HG03571 (cell line): ENCODE results near the gene UBXN11.
A peak's percentile ranks its signal among the peaks of the same experiment; 100 is the strongest.

ENCODE experiments used
- ATAC-seq: cut with Tn5 transposase; IDR thresholded peaks from one replicate; pipeline ENCODE4 v1.9.1; 2021; ENCODE audit not compliant: unreplicated experiment

Gene UBXN11

DNA sequence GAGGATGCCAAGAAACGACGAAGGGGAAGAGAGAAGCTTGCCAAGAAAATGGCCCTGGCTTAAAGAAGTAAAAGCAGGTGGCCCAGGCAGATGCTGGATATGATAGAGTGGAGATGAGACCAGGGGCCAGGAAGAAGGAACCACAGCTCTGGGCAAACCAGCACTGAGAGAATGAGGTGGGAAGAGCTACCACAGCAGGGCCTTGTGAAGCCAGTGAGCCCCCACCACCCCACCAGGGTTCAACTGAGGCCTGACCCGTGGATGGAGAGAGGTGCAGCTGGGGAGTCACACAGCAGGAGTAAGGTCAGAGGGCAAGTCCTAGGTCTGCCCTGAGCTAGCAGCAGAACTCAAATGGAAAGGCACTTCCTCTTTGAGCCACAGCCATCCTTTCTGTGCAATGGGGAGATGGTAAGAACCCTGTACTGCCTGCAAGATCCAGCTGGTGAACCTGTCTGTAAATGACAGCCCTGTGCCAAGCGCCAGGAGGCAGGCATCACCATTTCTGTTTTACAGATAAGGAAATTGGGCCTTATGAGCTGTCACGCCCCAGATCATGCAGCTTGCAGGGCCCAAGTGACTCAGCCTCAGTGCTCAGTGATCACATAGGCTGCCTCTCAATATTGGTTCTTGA is 18.0 kb downstream of the UBXN11 start:
- ATAC-seq, result no peak

DNA sequence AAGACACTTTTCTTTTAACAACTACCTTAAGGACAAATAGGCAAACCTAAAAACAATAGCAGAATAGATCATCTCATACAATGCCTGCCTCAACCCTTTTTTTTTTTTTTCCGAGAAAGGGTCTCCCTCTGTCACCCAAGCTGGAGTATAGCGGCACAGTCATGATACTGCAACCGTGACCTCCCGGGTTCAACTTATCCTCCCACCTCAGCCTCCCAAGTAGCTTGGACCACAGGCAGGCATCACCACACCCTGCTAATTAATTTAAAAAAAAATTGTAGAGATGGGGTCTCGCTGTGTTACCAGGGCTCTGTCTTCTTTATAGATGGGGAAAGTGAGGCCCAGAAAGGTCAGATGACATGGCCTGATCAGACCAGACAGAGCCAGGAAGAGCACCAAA is 18.6 kb downstream of the UBXN11 start:
- no peak for ATAC-seq

DNA sequence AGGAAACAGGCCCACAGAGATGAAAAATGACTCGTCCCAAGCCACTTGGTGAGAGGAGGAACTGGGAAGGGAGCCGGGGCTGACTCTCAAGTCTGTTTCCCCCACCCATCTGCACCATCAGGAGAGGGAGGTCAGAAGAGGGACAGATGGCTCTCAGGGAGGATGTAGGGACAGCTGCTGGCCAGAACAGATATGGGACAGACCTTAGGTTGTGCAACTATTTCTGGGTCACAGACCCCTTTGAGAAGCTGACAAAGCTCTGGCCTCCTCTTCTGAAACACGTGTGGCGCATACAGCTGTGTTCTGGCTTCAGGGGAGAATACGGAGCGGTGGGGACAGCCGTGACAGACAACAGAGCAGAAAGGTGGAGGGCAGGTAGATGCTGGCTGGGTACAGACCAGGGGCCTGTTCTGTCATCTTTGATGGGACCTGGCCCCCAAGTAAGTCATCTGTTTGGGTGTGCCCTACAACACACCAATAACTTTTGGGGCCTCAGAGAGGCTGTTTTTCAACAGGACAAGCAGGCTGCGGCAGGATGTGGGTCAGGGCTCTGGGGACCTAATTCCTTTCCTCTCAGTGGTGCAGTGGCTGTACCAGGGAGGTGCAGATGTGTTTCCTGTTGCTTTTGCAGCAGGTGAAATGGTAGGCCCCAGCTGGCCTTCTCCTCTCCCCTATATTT is 19.3 kb downstream of the UBXN11 start:
- peak; percentile 35 for ATAC-seq

DNA sequence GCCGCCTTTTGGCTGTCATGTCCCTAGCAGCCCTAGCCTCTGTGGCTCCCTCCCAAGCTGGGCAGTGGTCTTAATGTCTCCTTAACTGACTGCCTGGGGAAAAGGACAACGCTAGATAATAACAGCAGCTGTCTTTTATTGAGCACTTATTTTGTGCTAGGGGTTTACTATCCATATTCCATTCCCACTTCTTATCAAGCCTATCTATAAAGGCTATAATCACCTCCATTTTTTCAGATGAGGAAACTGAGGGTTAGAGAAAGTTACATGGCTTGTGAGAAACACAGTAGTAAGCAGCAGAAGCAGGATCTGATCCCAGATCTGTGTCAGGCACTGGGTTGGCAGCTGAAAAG is 20.4 kb downstream of the UBXN11 start:
- no peak for ATAC-seq

DNA sequence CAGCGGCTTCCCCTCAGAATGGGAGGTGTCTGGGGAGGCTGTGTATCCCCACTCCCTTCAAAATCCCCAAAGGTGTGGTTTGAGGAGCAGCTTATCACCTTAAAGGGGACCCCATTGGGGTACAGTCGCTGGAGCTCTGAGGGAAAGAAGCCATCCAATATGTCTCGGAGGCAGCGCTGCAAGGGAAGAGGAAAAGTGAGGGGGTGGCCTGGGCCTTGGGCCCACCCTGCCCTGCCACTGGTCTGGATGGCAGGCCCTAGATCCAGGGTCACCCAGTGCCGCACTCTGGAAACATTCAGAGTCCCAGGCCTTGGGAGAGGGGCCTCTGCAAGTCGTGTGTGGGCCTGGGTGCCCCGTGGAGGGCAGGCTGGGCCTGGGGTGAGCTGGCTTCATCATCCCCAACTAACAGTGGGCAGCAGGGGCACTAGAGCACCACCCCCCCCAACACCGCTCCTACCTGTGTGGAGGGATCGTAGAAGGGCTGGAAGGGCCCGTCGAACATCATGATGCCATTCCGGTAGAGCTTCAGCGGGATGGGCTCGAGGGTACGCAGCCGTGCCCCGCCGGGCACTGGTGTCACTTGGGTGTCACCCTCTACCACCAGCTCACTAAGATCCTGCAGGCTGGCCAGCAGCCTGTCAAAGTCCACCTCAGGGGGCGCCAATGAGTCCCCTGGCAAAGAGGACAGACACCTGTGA is 20.9 kb downstream of the UBXN11 start:
- no peak for ATAC-seq

DNA sequence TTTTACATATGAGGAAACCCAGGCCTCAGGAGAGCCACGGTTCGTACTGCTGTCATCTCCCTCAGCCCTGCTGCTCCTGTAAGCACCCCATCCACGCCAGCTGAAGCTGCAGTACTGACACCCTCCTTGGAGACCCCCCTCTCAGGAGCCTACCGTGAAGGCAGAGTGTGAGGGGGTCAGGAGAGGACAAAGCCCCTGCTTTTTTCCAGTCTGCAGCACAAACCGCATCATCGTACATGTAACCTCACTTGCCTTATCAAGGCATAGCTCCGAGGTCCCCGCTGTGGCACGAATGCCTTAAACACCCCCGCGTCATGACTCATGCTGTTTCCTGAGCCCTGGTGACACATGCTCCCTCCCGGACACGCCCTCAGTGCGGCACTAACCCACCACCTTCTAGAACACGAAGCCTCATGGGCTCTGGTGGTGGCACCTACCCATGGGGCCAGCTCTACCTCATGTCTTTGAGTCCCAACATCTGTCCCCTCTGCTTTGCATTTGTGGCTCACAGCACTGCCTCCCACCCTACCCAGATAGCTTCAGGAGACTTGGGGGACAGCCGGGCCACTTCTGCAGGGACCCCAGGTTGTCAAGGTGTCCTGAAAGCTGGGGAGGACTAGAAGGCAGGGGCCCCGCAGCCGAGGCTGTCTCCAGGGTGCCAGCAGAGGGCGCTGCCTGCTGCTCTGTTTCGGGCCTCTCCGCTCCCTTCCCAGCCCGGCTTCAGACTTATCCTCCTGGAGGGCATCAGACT is 21.7 kb downstream of the UBXN11 start:
- ATAC-seq, result no peak

DNA sequence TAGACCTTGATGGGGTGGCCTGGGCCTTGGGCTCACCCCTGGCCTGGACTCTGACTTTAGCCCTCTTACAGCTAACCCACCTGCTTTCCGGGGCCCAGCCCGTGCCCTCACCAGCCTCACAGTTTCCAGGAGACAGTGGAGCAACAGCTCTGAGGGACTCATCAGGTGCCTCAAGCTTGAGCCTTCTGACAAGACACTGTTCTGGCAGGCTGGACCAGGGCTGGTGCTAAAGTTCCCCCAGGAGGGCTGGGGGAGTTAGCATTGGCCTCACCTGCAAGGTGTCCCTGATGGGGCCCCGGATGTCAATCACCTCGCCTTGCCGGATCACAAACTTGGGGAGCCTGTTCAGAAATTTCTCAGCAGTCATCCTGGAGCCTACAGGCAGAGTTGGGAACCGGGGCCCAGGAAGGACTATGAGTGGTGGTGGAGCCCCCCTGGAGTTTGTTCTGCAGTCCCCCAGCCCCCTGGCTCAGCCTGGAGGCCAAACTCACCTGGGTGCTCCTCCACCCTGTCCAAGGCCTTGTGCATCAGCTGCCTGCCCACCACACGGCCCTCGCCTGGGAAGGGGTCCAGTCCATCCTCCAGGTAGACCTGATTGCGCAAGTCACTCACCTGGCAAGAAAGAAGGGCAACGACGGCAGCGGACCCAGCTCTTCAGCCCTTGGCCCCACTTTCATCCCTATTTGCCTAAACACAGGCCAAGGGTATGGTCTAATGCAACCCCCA is 22.4 kb downstream of the UBXN11 start:
- no peak for ATAC-seq

DNA sequence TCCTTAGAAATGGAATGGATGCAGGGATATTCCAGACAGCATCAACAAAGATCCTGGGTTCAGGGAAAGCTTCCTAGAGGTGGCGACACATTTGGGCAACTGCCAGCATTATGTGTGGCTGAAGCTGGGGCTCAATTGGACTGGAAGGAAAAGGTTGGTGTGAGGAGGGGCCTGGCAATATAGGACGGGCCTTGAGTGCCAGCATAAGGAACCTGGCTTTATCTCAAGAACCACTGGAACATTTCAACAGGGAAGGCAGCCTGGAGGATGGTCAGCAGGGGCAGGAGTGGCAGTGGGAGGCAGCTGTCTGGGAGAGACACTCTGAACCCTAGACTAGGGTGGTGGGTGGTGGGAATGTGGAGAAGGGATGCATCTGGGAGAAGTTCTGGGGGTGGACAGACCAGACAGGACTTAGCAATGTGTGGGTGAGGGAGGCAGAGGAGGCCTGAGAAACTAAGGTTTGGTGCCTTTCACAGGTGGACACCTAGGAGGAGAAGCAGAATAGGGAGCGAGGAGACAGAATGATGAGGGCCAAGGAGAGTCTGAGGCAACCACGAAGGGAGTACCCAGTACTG is 23.1 kb downstream of the UBXN11 start:
- ATAC-seq, result no peak

DNA sequence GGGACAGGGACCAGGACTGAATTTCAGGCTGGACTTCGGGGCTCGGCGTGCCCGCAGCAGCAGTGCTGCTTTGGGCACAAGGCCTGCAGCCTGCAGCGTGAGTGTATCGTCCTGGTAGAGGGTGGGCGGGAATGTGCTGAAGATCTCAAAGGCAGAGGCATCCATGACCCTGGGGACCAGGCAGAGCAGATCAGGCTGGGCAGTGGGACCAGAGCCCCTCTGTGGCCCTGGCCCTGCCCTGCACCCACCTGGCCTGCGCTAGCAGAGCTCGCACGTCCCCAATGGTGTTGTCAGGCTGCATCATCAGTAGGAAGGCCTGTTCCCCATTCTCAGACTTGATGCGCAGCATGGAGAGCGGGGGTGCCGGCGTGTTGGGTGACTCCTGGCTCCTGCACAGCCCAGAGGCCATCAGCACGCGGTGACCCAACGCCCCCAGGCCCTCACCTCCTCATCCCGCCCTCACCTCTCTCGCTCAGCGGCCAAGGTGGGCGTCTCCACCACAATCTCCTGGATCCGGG is 24.0 kb downstream of the UBXN11 start:
- ATAC-seq, result no peak

DNA sequence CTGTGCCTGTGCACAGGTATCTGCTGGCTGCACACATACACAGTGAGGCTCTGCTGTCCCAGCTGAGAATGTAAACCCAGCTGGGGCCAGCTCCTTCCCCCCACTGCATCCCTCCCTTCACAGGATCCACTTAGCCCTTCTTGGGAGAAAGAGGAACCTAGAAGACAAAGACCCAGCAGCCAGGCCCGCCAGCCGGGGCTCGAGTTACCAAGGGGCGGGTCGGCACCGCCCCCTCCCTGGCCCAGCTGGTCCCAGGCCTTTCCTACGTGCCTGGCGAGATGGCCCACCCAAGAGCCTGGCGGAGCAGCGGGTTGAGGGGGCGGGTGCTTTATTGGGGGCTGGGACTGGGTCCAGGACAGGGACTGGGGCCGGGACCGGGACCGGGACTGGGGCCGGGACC is 24.5 kb downstream of the UBXN11 start:
- ATAC-seq, result no peak

DNA sequence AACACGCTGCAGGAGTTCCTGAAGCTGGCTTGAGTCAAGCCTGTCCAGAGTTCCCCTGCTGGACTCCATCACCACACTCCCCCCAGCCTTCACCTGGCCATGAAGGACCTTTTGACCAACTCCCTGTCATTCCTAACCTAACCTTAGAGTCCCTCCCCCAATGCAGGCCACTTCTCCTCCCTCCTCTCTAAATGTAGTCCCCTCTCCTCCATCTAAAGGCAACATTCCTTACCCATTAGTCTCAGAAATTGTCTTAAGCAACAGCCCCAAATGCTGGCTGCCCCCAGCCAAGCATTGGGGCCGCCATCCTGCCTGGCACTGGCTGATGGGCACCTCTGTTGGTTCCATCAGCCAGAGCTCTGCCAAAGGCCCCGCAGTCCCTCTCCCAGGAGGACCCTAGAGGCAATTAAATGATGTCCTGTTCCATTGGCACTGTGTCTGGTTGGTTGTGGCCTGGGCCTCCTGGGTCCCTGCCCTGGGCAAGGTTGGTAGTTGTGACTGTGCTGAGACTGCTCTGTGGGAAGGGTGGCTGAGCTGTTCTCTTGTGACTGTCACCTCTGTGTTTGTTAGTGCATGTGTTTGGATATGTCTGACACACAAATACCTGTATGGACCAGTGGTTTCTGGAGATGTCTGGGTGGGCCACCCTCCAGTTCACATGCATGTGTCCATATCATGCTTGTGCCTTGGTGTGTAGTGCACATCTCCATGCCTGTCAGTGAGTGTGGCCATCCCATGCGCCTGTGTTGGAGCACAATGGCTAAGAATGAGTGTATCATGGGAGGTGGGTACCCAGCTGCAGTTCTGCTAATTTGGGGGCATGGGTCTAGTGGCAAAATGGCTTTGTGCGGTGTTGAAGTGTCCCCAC is 25.1 kb downstream of the UBXN11 start:
- ATAC-seq, result no peak

DNA sequence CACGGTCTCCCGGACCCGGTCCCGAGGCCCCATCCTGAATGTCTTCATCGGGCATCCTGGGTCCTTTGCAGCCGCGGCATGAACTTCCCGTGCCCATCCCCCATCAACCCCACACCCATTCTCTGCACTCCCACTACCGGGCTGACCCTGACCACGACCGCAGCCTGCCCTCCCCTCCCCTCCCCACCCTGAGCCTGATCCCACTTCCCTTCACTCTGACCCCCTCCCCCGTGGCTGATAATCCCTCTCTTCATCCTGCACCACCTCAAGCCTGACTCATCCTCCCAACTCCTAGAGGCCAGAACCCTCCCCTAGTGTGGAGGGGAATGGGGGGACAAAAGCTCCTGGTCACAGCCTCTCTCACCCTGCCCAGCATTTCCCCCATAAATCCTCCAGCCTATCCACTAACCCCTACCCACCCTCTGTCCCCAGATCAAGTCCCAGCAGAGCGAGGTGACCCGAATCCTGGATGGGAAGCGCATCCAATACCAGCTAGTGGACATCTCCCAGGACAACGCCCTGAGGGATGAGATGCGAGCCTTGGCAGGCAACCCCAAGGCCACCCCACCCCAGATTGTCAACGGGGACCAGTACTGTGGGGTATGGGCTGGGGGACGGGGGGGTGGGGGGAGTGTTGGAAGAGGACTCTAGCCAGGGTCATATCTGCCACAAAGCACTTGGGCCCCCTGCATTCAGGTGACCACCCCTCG is 25.9 kb downstream of the UBXN11 start:
- no peak for ATAC-seq

DNA sequence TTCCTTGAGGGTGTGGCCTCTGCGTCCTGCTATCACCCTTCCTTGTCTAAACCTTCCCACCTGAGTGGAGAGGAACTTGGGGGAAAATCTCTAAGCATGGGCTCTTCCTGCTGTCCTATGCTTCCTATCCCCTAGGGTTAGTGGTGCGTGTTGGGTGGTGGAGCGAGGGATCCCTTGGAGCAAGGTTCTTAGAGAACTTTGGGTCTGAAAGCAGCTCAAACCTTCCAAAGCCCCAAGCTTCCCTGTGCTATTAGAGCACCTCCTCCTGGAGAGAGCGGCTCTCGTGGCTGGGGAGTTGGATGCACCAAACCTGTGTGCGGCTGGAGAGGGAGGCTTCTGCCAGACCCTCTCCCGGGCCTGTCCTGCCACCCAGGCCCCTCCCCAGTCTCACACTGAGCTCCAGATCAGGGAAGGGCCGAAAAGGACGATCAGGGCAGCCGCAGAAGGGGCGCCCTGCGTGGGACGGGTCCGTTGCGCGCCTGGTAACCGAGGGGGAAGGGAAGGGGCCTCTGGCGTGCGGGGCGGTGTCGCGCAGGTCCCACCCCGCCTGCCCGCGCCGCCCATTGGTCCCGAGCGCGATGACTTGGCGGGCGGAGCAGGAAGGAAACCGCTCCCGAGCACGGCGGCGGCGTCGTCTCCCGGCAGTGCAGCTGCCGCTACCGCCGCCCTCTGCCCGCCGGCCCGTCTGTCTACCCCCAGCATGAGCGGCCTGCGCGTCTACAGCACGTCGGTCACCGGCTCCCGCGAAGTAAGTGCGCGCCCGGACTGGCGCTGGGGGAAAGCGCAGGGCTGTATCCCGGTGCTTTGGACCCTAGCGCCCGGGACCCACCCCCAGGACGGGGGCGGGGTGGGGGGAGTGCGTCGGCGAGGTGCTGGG is 26.7 kb downstream of the UBXN11 start, which contains the start of gene SH3BGRL3:
Gene SH3BGRL3, plus strand, starts transcription at position 631 of the 877 bp plus-strand sequence. Its CDS starts 70 bp downstream, at position 701.
- peak; percentile 67 for ATAC-seq

DNA sequence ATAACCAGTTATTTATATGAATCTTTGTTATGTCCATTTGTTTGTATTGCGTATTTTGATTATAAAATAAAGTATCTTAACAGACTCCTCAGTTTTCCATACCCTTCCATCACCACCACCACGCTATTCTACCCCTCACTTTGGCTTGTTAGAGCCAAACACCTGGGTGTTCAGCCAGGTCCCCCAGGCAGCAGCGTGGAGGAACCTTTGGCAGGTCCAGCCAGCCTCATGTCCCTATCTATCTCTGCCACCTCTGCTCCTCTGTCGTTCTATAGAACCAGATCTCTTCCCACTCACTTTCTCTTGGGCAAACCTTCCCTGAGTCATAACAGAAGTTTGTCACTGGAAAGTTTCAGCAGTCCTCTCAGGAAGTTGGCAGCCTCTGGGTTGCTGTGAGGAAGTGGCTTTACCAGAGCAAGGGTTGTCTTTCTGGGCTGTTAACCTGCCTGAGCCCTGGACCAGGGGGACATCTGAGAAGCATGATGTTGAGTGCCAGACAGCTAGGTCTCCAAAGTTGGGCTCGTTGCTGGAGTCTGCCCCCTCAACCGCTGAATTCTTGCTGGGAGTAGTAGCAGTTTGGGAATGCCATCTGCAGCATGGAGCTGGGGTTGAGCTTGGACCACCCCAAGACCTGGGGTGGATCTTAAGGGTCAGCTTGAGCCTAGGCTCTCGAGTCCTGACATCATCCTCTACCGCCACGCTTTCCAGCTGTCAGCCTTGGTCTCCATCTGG is 27.5 kb downstream of the UBXN11 start:
- no peak for ATAC-seq

DNA sequence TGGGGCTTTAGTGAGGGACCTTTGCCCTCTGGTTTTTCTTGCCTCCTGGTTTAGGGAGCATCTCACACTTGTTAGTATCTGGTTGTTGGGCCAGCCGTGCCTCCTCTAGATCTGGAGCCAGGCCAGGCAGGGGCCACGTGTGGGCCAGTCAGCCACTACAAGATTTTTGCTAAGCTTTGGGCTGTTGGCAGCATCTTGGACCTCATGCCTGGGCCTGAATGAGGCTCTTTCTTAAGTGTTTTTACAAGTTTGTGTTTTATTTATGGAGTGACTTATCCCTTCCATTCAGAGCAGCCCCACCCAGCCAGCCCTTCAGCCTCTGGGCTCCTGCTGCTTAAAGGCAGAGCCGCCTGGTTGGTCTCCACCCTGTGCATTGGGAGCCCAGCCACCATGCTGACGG is 28.1 kb downstream of the UBXN11 start:
- ATAC-seq, result no peak

DNA sequence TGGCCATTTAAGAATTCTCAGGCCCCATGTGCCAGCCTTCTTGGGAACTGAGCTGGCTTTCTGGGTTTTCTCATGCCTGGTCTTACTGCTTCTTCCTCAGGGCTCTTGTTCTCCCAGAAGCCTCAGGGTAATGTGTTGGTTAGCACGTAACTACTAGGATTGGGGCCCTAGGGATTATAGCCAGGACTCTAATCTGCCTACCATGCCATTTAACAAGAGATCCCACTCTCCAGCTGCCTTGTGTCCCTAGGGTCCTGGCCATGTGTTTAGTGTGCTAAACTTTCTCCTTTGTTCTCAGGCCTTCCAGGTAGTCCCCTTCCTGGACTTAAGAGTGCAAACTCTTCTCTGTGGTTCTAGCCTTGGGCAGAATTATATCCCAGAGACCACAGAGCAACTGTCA is 28.7 kb downstream of the UBXN11 start:
- ATAC-seq, result no peak

DNA sequence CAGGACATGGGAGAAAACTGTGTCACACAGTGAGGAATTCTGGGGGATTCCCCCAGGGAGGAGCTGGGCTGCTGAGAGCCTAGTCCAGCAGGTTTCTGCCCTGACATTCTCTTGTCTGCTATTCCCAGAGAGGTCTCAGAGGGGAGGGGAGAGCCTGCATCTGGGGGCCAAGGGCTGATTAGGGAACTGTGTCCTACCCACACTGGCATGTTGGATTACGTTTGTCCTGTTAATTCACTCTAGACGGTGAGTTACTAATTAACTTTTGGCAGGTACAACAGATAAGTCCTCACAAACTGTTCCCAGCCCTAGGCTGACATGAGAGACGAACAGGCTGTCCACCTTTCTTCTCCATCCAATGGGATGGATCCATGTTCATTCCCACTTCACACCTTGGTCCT is 29.2 kb downstream of the UBXN11 start:
- no peak for ATAC-seq
